Measurements from ENCODE around the gene APLP2. TPM values are rescaled to one million over a fixed set of nuclear protein-coding genes. Genes with fewer than 3 reads are reported as not detected.

Gene APLP2
- total RNA-seq, 1 experiment from 2014 or later = 210 TPM

DNA sequence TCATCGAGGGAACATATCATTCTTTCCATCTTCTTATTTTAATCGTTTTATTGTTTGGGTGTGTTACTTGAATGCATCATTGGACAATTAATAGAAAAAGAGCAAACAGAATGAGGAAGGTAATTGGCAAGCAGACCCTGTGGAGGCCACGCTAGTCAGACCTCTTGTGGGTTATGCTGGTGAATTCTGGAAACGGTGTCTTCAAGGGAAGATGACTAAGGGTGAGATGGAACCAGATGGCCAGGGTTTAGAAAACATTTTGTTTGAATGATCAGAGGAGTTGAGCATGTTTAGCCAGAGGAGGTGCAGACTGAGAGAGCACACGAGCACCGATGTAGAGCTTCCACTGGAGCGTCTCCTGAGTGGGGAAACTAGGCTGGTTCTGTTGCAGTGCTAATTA lies 98.4 kb downstream of the APLP2 start:
- Histone ChIP-seq H3K9me2 (ENCODE audit: insufficient read depth) (no peaks in the 10 kb centered on the region), H3K36me3 (ENCODE audit: control insufficient read depth in 1 of 2, insufficient read depth in 2 of 2, low read length in 2 of 2) (0 out of 4 replicates have a peak, but pooled peaks cover 0 to 5% of the 10 kb centered on the region in 2 experiments), H3K9me3 (ENCODE audit: control insufficient read depth in 1 of 2, insufficient read depth in 1 of 2, low read depth in 1 of 2, low read length in 2 of 2) (no peaks in the 10 kb centered on the region), H3K9ac (ENCODE audit: low read length) (no peak overlapping the region), H3K4me3 (replicated peaks in 1 of 2; ENCODE audit: low read depth in 1 of 2, low read length in 2 of 2) (no peak overlapping the region), H3K27me3 (ENCODE audit: insufficient read depth, low read length) (no peaks in the 10 kb centered on the region), H3K4me1 (ENCODE audit: control insufficient read depth in 1 of 2, insufficient read depth in 2 of 2, low read length in 2 of 2) (peaks cover 23 to 49% of the 10 kb centered on the region in 2 experiments), H3K27ac (ENCODE audit: low read depth, low read length) (no peak overlapping the region), H2AFZ (ENCODE audit: low read depth, low read length, poor library complexity, severe bottlenecking) (no peak overlapping the region), H4K20me1 (ENCODE audit: insufficient read depth) (peaks cover 16% of the 10 kb centered on the region; the same call in 1 of the 2 replicates), H3K79me2 (ENCODE audit: insufficient read depth, low read length) (peaks cover 95% of the 10 kb centered on the region), H3K4me2 (ENCODE audit: low read length) (no peak overlapping the region)
- no TSS peak for BruUV-seq (replicated peaks)
- CTCF ChIA-PET = no interaction called here
- RAD21 ChIA-PET (ENCODE audit: low non-redundant PET in 1 of 2, low total read pairs in 2 of 2, uncharacterized antibody in 2 of 2, unreplicated experiment in 2 of 2) = no interaction called here
- TF ChIP-seq, protein P1, sequence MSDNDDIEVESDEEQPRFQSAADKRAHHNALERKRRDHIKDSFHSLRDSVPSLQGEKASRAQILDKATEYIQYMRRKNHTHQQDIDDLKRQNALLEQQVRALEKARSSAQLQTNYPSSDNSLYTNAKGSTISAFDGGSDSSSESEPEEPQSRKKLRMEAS (IDR thresholded peaks at IDR 0.05) = no peak
- no peak for TF ChIP-seq EZH2 (IDR thresholded peaks at IDR 0.05)
- TF ChIP-seq RAD21 (IDR thresholded peaks at IDR 0.05; ENCODE audit: low read depth) = no peak
- no peak for TF ChIP-seq FOSL1 (IDR thresholded peaks at IDR 0.05; ENCODE audit: low read depth)
- no peak for TF ChIP-seq POLR2AphosphoS5 (IDR thresholded peaks at IDR 0.05; ENCODE audit: low read depth, low read length)
- no peak for TF ChIP-seq JUND (IDR thresholded peaks at IDR 0.05)
- no peak for TF ChIP-seq SRF (IDR thresholded peaks at IDR 0.05; ENCODE audit: low read depth)
- TF ChIP-seq SIN3A (IDR thresholded peaks at IDR 0.05; ENCODE audit: low read depth) = no peak
- TF ChIP-seq, protein P2, sequence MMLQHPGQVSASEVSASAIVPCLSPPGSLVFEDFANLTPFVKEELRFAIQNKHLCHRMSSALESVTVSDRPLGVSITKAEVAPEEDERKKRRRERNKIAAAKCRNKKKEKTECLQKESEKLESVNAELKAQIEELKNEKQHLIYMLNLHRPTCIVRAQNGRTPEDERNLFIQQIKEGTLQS (IDR thresholded peaks at IDR 0.05) = no peak
- TF ChIP-seq SP1 (IDR thresholded peaks at IDR 0.05; ENCODE audit: low read depth) = no peak
- no peak for TF ChIP-seq EGR1 (IDR thresholded peaks at IDR 0.05; ENCODE audit: low read depth)
- TF ChIP-seq CBX3 (IDR thresholded peaks at IDR 0.05; ENCODE audit: low read depth) = no peak
- TF ChIP-seq, protein P3, sequence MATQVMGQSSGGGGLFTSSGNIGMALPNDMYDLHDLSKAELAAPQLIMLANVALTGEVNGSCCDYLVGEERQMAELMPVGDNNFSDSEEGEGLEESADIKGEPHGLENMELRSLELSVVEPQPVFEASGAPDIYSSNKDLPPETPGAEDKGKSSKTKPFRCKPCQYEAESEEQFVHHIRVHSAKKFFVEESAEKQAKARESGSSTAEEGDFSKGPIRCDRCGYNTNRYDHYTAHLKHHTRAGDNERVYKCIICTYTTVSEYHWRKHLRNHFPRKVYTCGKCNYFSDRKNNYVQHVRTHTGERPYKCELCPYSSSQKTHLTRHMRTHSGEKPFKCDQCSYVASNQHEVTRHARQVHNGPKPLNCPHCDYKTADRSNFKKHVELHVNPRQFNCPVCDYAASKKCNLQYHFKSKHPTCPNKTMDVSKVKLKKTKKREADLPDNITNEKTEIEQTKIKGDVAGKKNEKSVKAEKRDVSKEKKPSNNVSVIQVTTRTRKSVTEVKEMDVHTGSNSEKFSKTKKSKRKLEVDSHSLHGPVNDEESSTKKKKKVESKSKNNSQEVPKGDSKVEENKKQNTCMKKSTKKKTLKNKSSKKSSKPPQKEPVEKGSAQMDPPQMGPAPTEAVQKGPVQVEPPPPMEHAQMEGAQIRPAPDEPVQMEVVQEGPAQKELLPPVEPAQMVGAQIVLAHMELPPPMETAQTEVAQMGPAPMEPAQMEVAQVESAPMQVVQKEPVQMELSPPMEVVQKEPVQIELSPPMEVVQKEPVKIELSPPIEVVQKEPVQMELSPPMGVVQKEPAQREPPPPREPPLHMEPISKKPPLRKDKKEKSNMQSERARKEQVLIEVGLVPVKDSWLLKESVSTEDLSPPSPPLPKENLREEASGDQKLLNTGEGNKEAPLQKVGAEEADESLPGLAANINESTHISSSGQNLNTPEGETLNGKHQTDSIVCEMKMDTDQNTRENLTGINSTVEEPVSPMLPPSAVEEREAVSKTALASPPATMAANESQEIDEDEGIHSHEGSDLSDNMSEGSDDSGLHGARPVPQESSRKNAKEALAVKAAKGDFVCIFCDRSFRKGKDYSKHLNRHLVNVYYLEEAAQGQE (IDR thresholded peaks at IDR 0.05; ENCODE audit: low read depth) = no peak
- TF ChIP-seq ZNF274 (IDR thresholded peaks at IDR 0.05; ENCODE audit: low read depth, low read length) = no peak
- TF ChIP-seq EZH2phosphoT487 (IDR thresholded peaks at IDR 0.05; ENCODE audit: borderline replicate concordance) = no peak
- TF ChIP-seq TCF7L2 (IDR thresholded peaks at IDR 0.05; ENCODE audit: borderline replicate concordance, extremely low read depth, insufficient read depth, insufficient read length) = no peak
- TF ChIP-seq, protein P4, sequence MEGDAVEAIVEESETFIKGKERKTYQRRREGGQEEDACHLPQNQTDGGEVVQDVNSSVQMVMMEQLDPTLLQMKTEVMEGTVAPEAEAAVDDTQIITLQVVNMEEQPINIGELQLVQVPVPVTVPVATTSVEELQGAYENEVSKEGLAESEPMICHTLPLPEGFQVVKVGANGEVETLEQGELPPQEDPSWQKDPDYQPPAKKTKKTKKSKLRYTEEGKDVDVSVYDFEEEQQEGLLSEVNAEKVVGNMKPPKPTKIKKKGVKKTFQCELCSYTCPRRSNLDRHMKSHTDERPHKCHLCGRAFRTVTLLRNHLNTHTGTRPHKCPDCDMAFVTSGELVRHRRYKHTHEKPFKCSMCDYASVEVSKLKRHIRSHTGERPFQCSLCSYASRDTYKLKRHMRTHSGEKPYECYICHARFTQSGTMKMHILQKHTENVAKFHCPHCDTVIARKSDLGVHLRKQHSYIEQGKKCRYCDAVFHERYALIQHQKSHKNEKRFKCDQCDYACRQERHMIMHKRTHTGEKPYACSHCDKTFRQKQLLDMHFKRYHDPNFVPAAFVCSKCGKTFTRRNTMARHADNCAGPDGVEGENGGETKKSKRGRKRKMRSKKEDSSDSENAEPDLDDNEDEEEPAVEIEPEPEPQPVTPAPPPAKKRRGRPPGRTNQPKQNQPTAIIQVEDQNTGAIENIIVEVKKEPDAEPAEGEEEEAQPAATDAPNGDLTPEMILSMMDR (IDR thresholded peaks at IDR 0.05 in 2 of 3, conservative IDR thresholded peaks at IDR 0.05 in 1 of 3; ENCODE audit: borderline replicate concordance in 1 of 3, insufficient read depth in 1 of 3, low read depth in 2 of 3, low read length in 2 of 3) = no peak
- TF ChIP-seq ELF1 (IDR thresholded peaks at IDR 0.05; ENCODE audit: borderline replicate concordance, low read depth) = no peak
- DNase-seq (ENCODE audit: low read depth, low spot score) = no peak
- POLR2A ChIA-PET = interaction anchor here (1.0 kb wide), 1 partner anchor 10 kb away, joined by 3 read pairs; no protein-coding TSS in a partner anchor
- ATAC-seq = no peak
- intact Hi-C loops (cut with micrococcal nuclease) = no loop called here
